Naive B cell (primary cell): ENCODE data around the gene SC5D. TPM values are rescaled to one million over a fixed set of nuclear protein-coding genes. Genes with fewer than 3 reads are reported as not detected.

Experiments
- ATAC-seq, 2 donors: fragments of 150-1000 bp; cut with Tn5 transposase; 2 replicates each; pipeline ENCODE4 v1.10.0; 2021; ENCODE audit warnings: low read depth in 2 of 2, mild to moderate bottlenecking in 2 of 2, moderate library complexity in 2 of 2
- DNase-seq: peaks from one replicate; pipeline ENCODE4 v3.0.0; 2022
- H3K27ac Mint-ChIP-seq, 6 donors: one replicate each; pipeline ENCODE4 v1.8.0; 2020 to 2022; ENCODE audit warnings: mild to moderate bottlenecking in 6 of 6, mixed read lengths in 6 of 6, moderate library complexity in 5 of 6, inconsistent platforms in 2 of 6
- H3K27me3 Mint-ChIP-seq, 3 donors: one replicate each; pipeline ENCODE4 v1.8.0; 2021 to 2022; ENCODE audit warnings: mixed read lengths in 3 of 3, mild to moderate bottlenecking in 1 of 3
- H3K36me3 Mint-ChIP-seq, 2 donors: one replicate each; pipeline ENCODE4 v1.8.0; 2020 to 2022; ENCODE audit warnings: mixed read lengths in 2 of 2, inconsistent platforms in 1 of 2, mild to moderate bottlenecking in 1 of 2
- H3K4me1 Mint-ChIP-seq, 3 donors: one replicate each; pipeline ENCODE4 v1.8.0; 2020 to 2022; ENCODE audit warnings: mixed read lengths in 3 of 3, inconsistent platforms in 1 of 3, mild to moderate bottlenecking in 1 of 3, moderate library complexity in 1 of 3
- H3K4me3 Mint-ChIP-seq, 8 donors: one replicate each; pipeline ENCODE4 v1.8.0; 2020 to 2022; ENCODE audit warnings: mild to moderate bottlenecking in 8 of 8, mixed read lengths in 8 of 8, moderate library complexity in 8 of 8, inconsistent platforms in 2 of 8
- H3K9me3 Mint-ChIP-seq, 7 donors: one replicate each; pipeline ENCODE4 v1.8.0; 2020 to 2022; ENCODE audit warnings: mixed read lengths in 7 of 7, mild to moderate bottlenecking in 5 of 7, inconsistent platforms in 2 of 7, moderate library complexity in 1 of 7
- polyA plus RNA-seq, 6 donors: library from polyadenylated mRNA; unstranded; fragments of 300-500 nt; fragmentation: Illumina TruSeq; gene quantifications; one replicate each; pipeline ENCODE4 v1.2.3, GENCODE V29; 2021; ENCODE audit warnings: low read depth in 6 of 6

The SC5D gene
- polyA plus RNA-seq, 6 donors from 2014 or later, result 11.1 to 17.6 (median 14.9) TPM

DNA sequence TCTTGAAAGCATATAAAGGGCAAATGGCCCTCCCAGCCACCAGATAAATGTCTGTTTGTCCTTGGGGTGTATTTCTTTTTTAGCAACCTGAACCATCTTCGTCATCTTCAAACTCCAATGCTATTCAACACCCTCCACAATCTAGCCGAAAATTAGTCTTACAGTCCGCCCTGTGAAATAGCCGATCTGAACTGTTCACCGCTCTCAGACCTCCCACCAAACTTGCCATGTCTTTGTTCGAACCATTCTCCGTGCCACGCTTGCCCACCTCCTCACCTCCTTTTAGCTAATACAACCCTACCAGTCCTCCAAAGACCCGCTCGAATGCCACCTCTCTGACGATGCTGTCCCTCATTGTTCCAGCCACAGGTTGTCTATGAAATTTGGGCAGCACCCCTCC, 46.0 kb downstream of the SC5D start:
- Mint-ChIP-seq H3K27me3 (no peaks in the 10 kb centered on the region), H3K9me3 (peaks cover 0 to 3% (median 0%) of the 10 kb centered on the region in 7 donors), H3K4me3 (peak overlapping the region in 1 of 8 donors; percentile 5), H3K36me3 (no peaks in the 10 kb centered on the region), H3K27ac (peak overlapping the region in 3 of 6 donors; percentile 28 to 55 (median 49)), H3K4me1 (peaks cover 30 to 75% (median 67%) of the 10 kb centered on the region in 3 donors)
- DNase-seq (no peak), ATAC-seq (no peak)

DNA sequence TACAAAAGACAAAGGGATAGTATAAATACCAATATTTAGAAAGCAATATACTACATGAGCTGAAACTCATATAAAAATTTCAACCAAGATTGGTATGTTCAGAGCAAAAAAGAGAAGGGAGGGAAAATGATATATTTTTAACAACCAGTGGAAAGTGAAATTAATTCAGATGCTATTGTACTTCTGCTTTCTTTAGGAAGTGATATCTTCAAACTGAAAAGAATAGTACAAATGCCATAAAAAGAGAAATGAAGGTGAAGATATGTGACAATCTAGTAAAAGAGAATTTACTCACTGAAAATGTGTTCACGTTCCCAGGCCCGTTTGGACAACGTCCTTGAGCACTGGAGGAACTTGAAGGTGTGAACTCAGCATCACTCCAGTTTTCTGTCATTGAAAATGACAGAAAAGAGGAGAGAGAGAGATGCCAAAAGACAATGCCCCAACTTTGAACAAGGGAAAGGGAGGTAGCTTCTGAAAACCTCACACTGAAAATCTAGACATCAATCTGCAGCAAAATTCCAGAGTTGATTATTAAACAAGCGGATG, 47.5 kb downstream of the SC5D start:
- H3K36me3 Mint-ChIP-seq, result no peaks in the 10 kb centered on the region
- DNase-seq, result peak; percentile 47
- H3K4me1 Mint-ChIP-seq, result peaks cover 30 to 66% (median 57%) of the 10 kb centered on the region in 3 donors
- H3K27me3 Mint-ChIP-seq, result no peaks in the 10 kb centered on the region
- peak overlapping the region; percentile 37 to 93 (median 91) for H3K27ac Mint-ChIP-seq
- H3K4me3 Mint-ChIP-seq, result peak overlapping the region; percentile 24 to 83 (median 59)
- ATAC-seq, result peak; percentile 76 to 84
- peaks cover 0 to 1% (median 0%) of the 10 kb centered on the region in 7 donors for H3K9me3 Mint-ChIP-seq

DNA sequence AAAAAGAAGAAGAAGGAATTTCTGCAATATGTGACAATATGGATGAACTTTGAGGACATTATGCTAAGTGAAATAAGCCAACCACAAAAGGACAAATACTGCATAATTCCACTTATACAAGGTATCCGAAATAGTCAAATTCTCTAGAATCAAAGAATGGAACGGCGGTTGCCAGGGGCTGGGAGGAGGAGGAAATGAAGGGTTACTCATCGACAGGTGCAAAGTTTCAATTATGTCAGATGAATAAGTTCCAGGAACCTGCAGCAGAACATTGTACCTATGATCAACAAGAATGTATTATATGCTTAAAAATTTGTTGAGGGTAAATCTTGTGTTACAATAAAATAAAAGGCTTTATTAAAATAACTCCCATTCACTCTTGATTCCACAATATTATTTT, 49.0 kb downstream of the SC5D start:
- H3K4me1 Mint-ChIP-seq, result peaks cover 26 to 59% (median 57%) of the 10 kb centered on the region in 3 donors

DNA sequence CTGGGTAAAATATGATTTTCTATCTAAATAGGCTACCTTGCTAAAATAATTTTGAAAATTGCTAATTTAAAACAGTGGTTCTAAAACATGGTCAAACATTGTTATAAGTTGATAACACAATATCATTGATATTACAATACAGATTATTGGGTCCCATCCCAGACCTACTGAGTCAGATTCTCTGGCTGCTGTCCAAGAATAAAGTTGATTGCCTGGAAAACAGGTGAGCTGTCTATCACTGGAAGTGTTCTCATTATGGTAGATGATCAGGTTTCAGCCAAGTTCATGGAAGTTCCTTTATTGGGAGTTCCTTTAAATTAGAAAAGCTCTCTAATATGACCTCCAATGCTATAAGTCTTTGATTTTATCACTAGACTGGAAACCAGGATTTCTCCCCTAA, 52.3 kb downstream of the SC5D start:
- Mint-ChIP-seq H3K27me3 (no peaks in the 10 kb centered on the region), H3K9me3 (no peaks in the 10 kb centered on the region), H3K36me3 (no peaks in the 10 kb centered on the region), H3K4me1 (peaks cover 20 to 35% (median 33%) of the 10 kb centered on the region in 3 donors), H3K27ac (no peak overlapping the region), H3K4me3 (no peak overlapping the region)
- DNase-seq (no peak), ATAC-seq (no peak)

More for the DNA sequence above, 49.0 kb downstream of the SC5D start:
- Mint-ChIP-seq H3K9me3 (peaks cover 0 to 1% (median 0%) of the 10 kb centered on the region in 7 donors), H3K27me3 (no peaks in the 10 kb centered on the region), H3K27ac (peak overlapping the region in 5 of 6 donors; percentile 20 to 59 (median 53)), H3K36me3 (no peaks in the 10 kb centered on the region), H3K4me3 (peak overlapping the region in 3 of 8 donors; percentile 30 to 37 (median 37))
- DNase-seq (no peak), ATAC-seq (no peak)

- ATAC-seq (no peak), DNase-seq (no peak)
- H3K4me3 Mint-ChIP-seq, result no peak overlapping the region
- no peaks in the 10 kb centered on the region for H3K36me3 Mint-ChIP-seq
- H3K9me3 Mint-ChIP-seq, result no peaks in the 10 kb centered on the region
- H3K4me1 Mint-ChIP-seq, result peaks cover 4 to 16% (median 14%) of the 10 kb centered on the region in 3 donors
- no peak overlapping the region for H3K27ac Mint-ChIP-seq
- H3K27me3 Mint-ChIP-seq, result no peaks in the 10 kb centered on the region
Measured at GRCh38 chr11:121347094-121347493, 54.5 kb downstream of the SC5D start.

DNA sequence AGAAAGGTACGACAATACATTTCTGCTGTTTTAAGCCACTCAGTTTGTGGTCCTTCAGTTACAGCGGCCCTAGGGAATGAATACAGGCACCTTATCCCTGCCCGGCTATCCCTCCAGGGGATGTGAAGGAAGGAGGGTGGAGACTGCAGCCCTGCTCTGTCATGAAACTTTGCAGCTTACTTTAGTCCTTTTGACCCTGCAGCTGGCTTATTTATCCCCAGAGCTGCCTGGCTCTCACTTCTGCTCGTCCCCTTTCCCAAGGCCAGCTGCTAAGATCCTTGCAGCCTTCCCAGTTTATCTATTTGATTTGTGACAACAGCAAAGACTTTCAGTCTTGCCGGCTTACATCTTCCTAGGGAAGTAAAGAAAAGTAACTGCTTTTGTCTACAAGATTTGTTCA, 55.2 kb downstream of the SC5D start:
- H3K4me1 Mint-ChIP-seq, result peaks cover 4 to 14% (median 12%) of the 10 kb centered on the region in 3 donors
- peaks cover 0 to 1% (median 0%) of the 10 kb centered on the region in 3 donors for H3K27me3 Mint-ChIP-seq
- DNase-seq (no peak), ATAC-seq (no peak)
- no peaks in the 10 kb centered on the region for H3K9me3 Mint-ChIP-seq
- H3K27ac Mint-ChIP-seq, result peak overlapping the region in 1 of 6 donors; percentile 18
- no peak overlapping the region for H3K4me3 Mint-ChIP-seq
- no peaks in the 10 kb centered on the region for H3K36me3 Mint-ChIP-seq

- peaks cover 0 to 7% (median 0%) of the 10 kb centered on the region in 3 donors for H3K27me3 Mint-ChIP-seq
- DNase-seq (no peak), ATAC-seq (no peak)
- peaks cover 7 to 14% (median 7%) of the 10 kb centered on the region in 3 donors for H3K4me1 Mint-ChIP-seq
- H3K36me3 Mint-ChIP-seq, result no peaks in the 10 kb centered on the region
- no peak overlapping the region for H3K4me3 Mint-ChIP-seq
- no peak overlapping the region for H3K27ac Mint-ChIP-seq
- no peaks in the 10 kb centered on the region for H3K9me3 Mint-ChIP-seq
Measured at GRCh38 chr11:121348220-121348875, 55.8 kb downstream of the SC5D start.

DNA sequence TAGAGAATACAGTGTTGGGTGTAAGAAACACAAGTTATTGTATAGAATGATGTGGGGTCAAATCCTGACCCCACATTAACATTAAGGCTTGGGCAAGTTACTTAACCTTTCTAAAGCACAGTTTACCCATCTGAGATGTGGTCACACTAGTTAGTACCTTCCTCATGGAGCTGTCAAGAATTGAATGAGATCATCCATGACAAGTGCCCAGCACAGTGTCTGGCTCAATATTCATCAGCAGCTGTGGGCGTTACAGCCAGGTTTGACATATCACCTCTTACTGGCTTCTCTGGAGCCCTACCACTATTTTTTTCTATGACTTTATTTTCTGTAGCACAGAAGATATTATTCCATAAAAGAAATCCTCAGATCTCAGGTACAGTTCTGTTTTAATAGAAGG, 57.2 kb downstream of the SC5D start:
- peak overlapping the region in 1 of 6 donors; percentile 11 for H3K27ac Mint-ChIP-seq
- no peaks in the 10 kb centered on the region for H3K36me3 Mint-ChIP-seq
- no peak overlapping the region for H3K4me3 Mint-ChIP-seq
- peaks cover 0 to 8% (median 0%) of the 10 kb centered on the region in 3 donors for H3K27me3 Mint-ChIP-seq
- H3K9me3 Mint-ChIP-seq, result no peaks in the 10 kb centered on the region
- DNase-seq, result no peak
- peaks cover 7 to 14% (median 7%) of the 10 kb centered on the region in 3 donors for H3K4me1 Mint-ChIP-seq
- ATAC-seq, result no peak

GRCh38 chr11:121350314-121351082, 57.9 kb downstream of the SC5D start:
- Mint-ChIP-seq H3K27me3 (peaks cover 0 to 8% (median 0%) of the 10 kb centered on the region in 3 donors), H3K4me1 (peaks cover 7 to 14% (median 7%) of the 10 kb centered on the region in 3 donors), H3K9me3 (no peaks in the 10 kb centered on the region), H3K27ac (no peak overlapping the region), H3K4me3 (no peak overlapping the region), H3K36me3 (no peaks in the 10 kb centered on the region)
- ATAC-seq, result no peak
- DNase-seq, result no peak

DNA sequence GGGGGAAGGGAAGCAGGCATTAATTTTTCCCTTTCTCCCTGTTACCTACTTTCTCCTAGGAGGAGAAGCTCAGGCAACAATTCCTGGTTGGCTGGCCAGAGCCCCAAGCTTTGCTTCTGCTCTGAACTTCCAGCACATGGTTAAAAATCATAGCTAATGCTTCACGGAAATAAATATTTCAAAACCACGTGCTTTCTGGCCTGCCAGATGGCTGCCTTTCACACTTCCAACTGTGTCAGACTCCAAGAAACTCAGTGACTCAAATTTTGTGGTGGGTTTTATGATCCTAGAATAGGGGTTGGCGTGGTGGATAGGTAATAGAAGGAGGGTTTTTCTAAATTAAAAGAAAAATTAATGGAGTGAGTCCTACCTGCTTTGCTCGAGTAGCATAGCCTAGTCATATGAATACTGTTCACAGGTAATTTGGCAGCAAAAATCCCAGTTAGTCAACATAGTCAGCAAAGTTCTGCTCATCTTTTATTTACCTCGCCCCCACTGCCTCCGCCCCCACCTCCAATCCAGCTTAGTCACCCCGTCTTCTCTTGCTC, 58.6 kb downstream of the SC5D start:
- Mint-ChIP-seq H3K36me3 (no peaks in the 10 kb centered on the region), H3K27me3 (peaks cover 0 to 8% (median 0%) of the 10 kb centered on the region in 3 donors), H3K27ac (no peak overlapping the region), H3K9me3 (no peaks in the 10 kb centered on the region), H3K4me3 (no peak overlapping the region), H3K4me1 (peaks cover 7 to 9% (median 7%) of the 10 kb centered on the region in 3 donors)
- ATAC-seq (no peak), DNase-seq (no peak)

- peaks cover 7 to 12% (median 7%) of the 10 kb centered on the region in 3 donors for H3K4me1 Mint-ChIP-seq
- ATAC-seq, result no peak
- H3K27me3 Mint-ChIP-seq, result peaks cover 0 to 8% (median 0%) of the 10 kb centered on the region in 3 donors
- H3K9me3 Mint-ChIP-seq, result no peaks in the 10 kb centered on the region
- H3K27ac Mint-ChIP-seq, result no peak overlapping the region
- DNase-seq, result no peak
- no peaks in the 10 kb centered on the region for H3K36me3 Mint-ChIP-seq
- H3K4me3 Mint-ChIP-seq, result peak overlapping the region in 1 of 8 donors; percentile 57
Measured at GRCh38 chr11:121352251-121352891, 59.8 kb downstream of the SC5D start.

DNA sequence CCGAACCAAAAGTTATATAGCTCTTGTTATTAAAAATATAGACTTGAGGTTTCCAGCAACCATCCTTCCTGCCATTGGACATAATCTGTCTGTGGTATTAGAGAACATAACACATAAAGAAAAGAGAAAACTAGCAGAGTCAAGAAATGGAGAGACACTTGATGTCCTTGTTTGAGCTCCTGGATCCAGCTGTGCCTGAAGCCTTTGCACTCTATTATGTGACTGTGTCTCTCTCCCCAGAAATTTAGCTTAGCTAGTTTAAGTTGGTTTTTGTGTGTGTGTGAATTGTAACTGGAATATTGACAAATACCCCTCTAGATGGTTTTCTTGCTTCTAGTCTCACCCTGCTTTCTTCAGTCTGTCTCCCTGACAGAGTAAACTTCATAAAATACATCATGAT, 61.6 kb downstream of the SC5D start:
- Mint-ChIP-seq H3K27me3 (peaks cover 0 to 8% (median 0%) of the 10 kb centered on the region in 3 donors), H3K27ac (no peak overlapping the region), H3K4me1 (peaks cover 4 to 15% (median 4%) of the 10 kb centered on the region in 3 donors), H3K4me3 (no peak overlapping the region), H3K9me3 (no peaks in the 10 kb centered on the region), H3K36me3 (no peaks in the 10 kb centered on the region)
- ATAC-seq, result no peak
- no peak for DNase-seq

DNA sequence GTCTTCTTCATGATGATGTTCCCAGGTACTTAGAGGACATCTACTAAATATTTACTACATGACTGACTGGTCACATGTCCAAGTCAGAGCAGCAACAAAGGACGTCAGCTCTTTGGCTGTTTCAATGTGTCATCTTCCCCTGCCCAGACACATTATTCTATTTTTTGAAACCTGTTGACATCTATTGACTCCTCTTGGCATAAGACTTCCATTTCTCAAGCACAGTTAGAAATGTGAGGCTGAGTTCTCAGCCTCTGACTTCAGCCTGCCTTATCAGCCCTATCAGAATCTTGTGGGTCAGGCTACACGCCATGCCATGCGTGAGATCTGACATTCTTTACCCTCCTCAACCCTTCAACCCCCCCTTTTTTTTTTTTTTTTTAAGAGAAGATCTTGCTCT, 63.8 kb downstream of the SC5D start:
- no peak overlapping the region for H3K27ac Mint-ChIP-seq
- H3K36me3 Mint-ChIP-seq, result no peaks in the 10 kb centered on the region
- peaks cover 0 to 8% (median 0%) of the 10 kb centered on the region in 3 donors for H3K27me3 Mint-ChIP-seq
- ATAC-seq, result no peak
- no peak overlapping the region for H3K4me3 Mint-ChIP-seq
- peaks cover 0 to 10% (median 3%) of the 10 kb centered on the region in 3 donors for H3K4me1 Mint-ChIP-seq
- no peaks in the 10 kb centered on the region for H3K9me3 Mint-ChIP-seq
- no peak for DNase-seq
